Tibial nerve (tissue), 3 donors: ENCODE results near the gene PHLDA2.

Experiments used
- POLR2A ChIP-seq, 2 donors: fragments of 450-650 bp; IDR thresholded peaks; one replicate each; pipeline ENCODE4 v1.6.1; 2017; ENCODE audit warnings: antibody characterized with exemption in 2 of 2, mild to moderate bottlenecking in 2 of 2, moderate library complexity in 2 of 2
- TF ChIP-seq, protein P1 (sequence below), 5 experiments: fragments of 200-600 bp in 3 of 5; fragments of 450-650 bp in 2 of 5; sonication (generic) in 3 of 5; IDR thresholded peaks; one replicate each; pipeline ENCODE4 v1.5.1; 2016 to 2019; ENCODE audit warnings: antibody characterized with exemption in 5 of 5, mild to moderate bottlenecking in 3 of 5, moderate library complexity in 2 of 5

DNA sequence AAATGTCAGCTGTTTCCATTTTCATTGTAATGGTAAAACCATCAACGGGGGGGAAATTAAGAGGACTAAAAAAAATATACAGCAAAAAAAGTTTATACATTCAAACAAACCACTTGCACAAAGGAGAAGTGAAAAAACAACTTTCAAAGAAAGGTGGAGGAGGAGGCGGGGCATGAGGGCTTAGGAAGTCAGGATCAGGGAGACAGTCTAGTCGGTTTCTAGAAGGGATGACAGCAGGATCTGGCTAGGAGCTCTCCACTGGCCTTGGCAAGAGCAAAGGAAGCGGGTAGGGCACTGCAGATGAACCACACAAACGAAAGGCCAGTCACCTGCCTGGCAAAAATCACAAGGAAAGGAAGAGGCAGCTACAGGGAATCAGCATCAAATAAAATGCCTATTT is 31.9 kb upstream of the PHLDA2 start:
- TF ChIP-seq, protein P1, sequence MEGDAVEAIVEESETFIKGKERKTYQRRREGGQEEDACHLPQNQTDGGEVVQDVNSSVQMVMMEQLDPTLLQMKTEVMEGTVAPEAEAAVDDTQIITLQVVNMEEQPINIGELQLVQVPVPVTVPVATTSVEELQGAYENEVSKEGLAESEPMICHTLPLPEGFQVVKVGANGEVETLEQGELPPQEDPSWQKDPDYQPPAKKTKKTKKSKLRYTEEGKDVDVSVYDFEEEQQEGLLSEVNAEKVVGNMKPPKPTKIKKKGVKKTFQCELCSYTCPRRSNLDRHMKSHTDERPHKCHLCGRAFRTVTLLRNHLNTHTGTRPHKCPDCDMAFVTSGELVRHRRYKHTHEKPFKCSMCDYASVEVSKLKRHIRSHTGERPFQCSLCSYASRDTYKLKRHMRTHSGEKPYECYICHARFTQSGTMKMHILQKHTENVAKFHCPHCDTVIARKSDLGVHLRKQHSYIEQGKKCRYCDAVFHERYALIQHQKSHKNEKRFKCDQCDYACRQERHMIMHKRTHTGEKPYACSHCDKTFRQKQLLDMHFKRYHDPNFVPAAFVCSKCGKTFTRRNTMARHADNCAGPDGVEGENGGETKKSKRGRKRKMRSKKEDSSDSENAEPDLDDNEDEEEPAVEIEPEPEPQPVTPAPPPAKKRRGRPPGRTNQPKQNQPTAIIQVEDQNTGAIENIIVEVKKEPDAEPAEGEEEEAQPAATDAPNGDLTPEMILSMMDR (IDR thresholded peaks at IDR 0.05): no peak
- no peak for TF ChIP-seq POLR2A (IDR thresholded peaks at IDR 0.05)
